ENCODE measurements around the gene MED13L.

MED13L gene

DNA sequence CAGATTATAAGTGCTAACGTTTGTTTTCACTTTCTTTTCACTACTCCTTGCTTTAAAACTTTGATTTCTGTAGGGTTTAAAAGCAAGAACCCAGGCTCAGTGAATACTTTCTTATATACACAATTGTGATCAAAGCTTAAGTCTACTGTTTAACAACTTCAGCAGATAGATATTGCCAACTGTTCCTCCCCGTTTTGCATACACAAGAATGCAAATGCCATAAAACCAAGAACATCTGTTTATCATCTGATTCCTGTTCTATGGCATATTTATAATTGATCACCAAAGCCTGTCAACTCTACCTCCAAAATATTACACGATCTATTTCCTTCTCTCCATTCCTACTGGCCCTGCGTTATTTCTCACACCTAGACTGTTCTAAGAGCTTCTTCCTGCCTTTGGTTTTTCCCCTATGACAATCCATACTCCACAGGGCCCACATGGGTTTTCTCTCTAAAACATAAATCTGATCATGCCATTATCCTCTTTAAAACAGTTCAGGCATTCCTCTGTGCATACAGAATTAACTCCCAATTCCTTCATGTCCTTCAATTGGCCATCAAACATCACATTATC, 15.9 kb downstream of the MED13L start:
- H3K4me3 ChIP-seq (replicated peaks; ENCODE audit: low read depth, low read length): no peak overlapping the region
- no peak for DNase-seq (ENCODE audit: extremely low read depth, low read depth)
- TF ChIP-seq, protein P1, sequence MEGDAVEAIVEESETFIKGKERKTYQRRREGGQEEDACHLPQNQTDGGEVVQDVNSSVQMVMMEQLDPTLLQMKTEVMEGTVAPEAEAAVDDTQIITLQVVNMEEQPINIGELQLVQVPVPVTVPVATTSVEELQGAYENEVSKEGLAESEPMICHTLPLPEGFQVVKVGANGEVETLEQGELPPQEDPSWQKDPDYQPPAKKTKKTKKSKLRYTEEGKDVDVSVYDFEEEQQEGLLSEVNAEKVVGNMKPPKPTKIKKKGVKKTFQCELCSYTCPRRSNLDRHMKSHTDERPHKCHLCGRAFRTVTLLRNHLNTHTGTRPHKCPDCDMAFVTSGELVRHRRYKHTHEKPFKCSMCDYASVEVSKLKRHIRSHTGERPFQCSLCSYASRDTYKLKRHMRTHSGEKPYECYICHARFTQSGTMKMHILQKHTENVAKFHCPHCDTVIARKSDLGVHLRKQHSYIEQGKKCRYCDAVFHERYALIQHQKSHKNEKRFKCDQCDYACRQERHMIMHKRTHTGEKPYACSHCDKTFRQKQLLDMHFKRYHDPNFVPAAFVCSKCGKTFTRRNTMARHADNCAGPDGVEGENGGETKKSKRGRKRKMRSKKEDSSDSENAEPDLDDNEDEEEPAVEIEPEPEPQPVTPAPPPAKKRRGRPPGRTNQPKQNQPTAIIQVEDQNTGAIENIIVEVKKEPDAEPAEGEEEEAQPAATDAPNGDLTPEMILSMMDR (IDR thresholded peaks at IDR 0.05; ENCODE audit: low read depth, low read length, missing control alignments): no peak

DNA sequence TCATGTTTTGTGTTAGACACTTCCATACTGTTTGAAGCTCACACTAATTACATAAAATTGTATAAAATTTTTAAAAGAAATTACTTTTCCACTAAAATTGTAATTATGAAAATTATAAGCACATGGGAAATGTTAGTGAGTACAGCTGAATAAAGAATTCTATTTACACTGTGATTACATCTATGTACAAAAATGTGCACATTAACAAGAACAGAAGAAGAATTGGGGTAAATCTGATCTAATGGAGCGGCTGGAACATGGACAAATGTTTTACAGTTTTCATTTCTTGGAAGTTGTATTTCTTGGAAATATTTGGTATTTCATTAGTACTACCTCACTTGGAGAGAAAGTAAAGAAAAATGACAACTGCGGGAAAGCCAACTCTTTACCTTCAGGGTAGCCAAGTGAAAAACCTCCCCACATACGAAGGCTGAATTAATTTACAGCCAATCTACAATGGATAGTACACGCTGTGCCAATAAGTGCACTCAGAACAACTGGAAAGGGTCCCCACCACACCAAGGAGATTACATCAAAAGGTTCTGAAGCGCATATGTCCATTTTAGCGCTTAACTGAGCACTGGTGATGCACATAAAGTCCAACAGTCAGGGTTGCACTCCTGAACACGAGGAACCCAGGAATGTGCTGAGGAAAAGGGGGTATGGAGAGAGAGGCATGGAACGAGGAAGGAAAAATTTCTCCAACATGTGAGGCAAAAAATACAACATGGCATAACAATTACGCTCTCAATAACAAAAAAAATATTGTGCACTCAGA, 17.5 kb downstream of the MED13L start:
- no peak overlapping the region for H3K4me3 ChIP-seq (replicated peaks; ENCODE audit: low read depth, low read length)
- DNase-seq (ENCODE audit: extremely low read depth, low read depth): no peak
- TF ChIP-seq, protein P1 (IDR thresholded peaks at IDR 0.05; ENCODE audit: low read depth, low read length, missing control alignments): no peak

DNA sequence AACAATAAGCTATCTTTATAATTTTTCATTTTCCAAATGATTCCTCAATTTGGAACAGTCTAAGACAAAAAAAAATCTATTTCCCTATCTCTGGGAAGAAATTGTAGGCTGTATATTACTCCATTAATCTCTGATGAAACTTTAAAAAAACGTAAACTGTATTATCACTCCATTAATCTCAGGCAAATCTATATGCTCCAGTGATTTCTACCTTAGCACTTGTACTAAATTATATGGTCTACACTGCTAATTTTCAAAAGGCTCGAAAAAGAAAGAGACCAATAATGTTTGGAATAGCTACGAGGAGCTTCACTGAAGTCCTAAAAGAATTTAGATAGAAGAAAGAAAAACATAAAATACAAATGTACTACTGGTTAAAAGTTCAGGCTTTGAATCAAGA, 19.7 kb downstream of the MED13L start:
- TF ChIP-seq, protein P1 (IDR thresholded peaks at IDR 0.05; ENCODE audit: low read depth, low read length, missing control alignments): no peak
- DNase-seq (ENCODE audit: extremely low read depth, low read depth): no peak
- no peak overlapping the region for H3K4me3 ChIP-seq (replicated peaks; ENCODE audit: low read depth, low read length)

- DNase-seq (ENCODE audit: extremely low read depth, low read depth): no peak
- TF ChIP-seq, protein P1 (IDR thresholded peaks at IDR 0.05; ENCODE audit: low read depth, low read length, missing control alignments): no peak
Observed at GRCh38 chr12:116257215-116257614, 20.3 kb downstream of the MED13L start.

GRCh38 chr12:116249938-116250337, 27.6 kb downstream of the MED13L start:
- DNase-seq (ENCODE audit: extremely low read depth, low read depth): no peak
- TF ChIP-seq, protein P1 (IDR thresholded peaks at IDR 0.05; ENCODE audit: low read depth, low read length, missing control alignments): no peak
- no peak overlapping the region for H3K4me3 ChIP-seq (replicated peaks; ENCODE audit: low read depth, low read length)

More at GRCh38 chr12:116257215-116257614, 20.3 kb downstream of the MED13L start:
- no peak overlapping the region for H3K4me3 ChIP-seq (replicated peaks; ENCODE audit: low read depth, low read length)

- no peak overlapping the region for H3K4me3 ChIP-seq (replicated peaks; ENCODE audit: low read depth, low read length)
- no peak for DNase-seq (ENCODE audit: extremely low read depth, low read depth)
- TF ChIP-seq, protein P1 (IDR thresholded peaks at IDR 0.05; ENCODE audit: low read depth, low read length, missing control alignments): no peak
Observed at GRCh38 chr12:116248930-116249329, 28.6 kb downstream of the MED13L start.
